Neural crest cell (in vitro differentiated cells): ENCODE data around the gene TREX2. TPM values are rescaled to one million over a fixed set of nuclear protein-coding genes. Genes with fewer than 3 reads are reported as not detected.

Experiments used
- DNase-seq: peaks from one replicate; pipeline ENCODE4 v3.0.0; 2021; ENCODE audit warnings: low read depth, mixed read lengths, low spot score
- H3K27ac Mint-ChIP-seq: one replicate; pipeline ENCODE4 v1.8.0; 2021; ENCODE audit warnings: mild to moderate bottlenecking, mixed read lengths; ENCODE audit not compliant: unreplicated experiment
- H3K27me3 Mint-ChIP-seq: 2 replicates; pipeline ENCODE4 v1.8.0; 2021; ENCODE audit warnings: low read depth, mild to moderate bottlenecking, mixed read lengths
- H3K36me3 Mint-ChIP-seq: 2 replicates; pipeline ENCODE4 v1.8.0; 2021; ENCODE audit warnings: low read depth, mild to moderate bottlenecking, mixed read lengths
- H3K4me1 Mint-ChIP-seq: 2 replicates; pipeline ENCODE4 v1.8.0; 2021; ENCODE audit warnings: mixed read lengths
- H3K4me3 Mint-ChIP-seq: one replicate; pipeline ENCODE4 v1.8.0; 2021; ENCODE audit warnings: mild to moderate bottlenecking, mixed read lengths
- H3K9me3 Mint-ChIP-seq: 2 replicates; pipeline ENCODE4 v1.8.0; 2021; ENCODE audit warnings: mixed read lengths
- CTCF ChIP-seq: fragments of 200-600 bp; sonication (generic); conservative IDR thresholded peaks from 2 replicates; pipeline ENCODE4 v1.5.0; 2021; ENCODE audit warnings: antibody characterized with exemption, mild to moderate bottlenecking
- total RNA-seq: library from RNA; stranded (reverse); gene quantifications from 2 replicates; pipeline ENCODE4 v1.2.1, GENCODE V29; 2021

The TREX2 gene
- total RNA-seq, 1 donor from 2014 or later: 0.77 TPM

- Mint-ChIP-seq H3K27ac (peak overlapping the region; percentile 83), H3K36me3 (no peaks in the 10 kb centered on the region), H3K4me1 (peaks cover 4% of the 10 kb centered on the region), H3K27me3 (no peaks in the 10 kb centered on the region), H3K9me3 (no peaks in the 10 kb centered on the region), H3K4me3 (no peak overlapping the region)
- DNase-seq: no peak
- no peak for TF ChIP-seq CTCF
These were observed 1.7 kb upstream of the TREX2 start for GRCh38 chrX:153447581-153447960.

GRCh38 chrX:153446950-153447580 lies 1.2 kb upstream of the TREX2 start:
- TF ChIP-seq CTCF: no peak
- no peak for DNase-seq
- H3K27ac Mint-ChIP-seq: peak overlapping the region; percentile 12
- no peak overlapping the region for H3K4me3 Mint-ChIP-seq
- H3K36me3 Mint-ChIP-seq: no peaks in the 10 kb centered on the region
- H3K27me3 Mint-ChIP-seq: no peaks in the 10 kb centered on the region
- H3K4me1 Mint-ChIP-seq: peaks cover 4% of the 10 kb centered on the region
- no peaks in the 10 kb centered on the region for H3K9me3 Mint-ChIP-seq

GRCh38 chrX:153446636-153446936 lies 730 bp upstream of the TREX2 start:
- Mint-ChIP-seq H3K4me3 (no peak overlapping the region), H3K9me3 (no peaks in the 10 kb centered on the region), H3K36me3 (no peaks in the 10 kb centered on the region), H3K27me3 (no peaks in the 10 kb centered on the region), H3K4me1 (peaks cover 4% of the 10 kb centered on the region), H3K27ac (no peak overlapping the region)
- no peak for DNase-seq
- no peak for TF ChIP-seq CTCF

DNA sequence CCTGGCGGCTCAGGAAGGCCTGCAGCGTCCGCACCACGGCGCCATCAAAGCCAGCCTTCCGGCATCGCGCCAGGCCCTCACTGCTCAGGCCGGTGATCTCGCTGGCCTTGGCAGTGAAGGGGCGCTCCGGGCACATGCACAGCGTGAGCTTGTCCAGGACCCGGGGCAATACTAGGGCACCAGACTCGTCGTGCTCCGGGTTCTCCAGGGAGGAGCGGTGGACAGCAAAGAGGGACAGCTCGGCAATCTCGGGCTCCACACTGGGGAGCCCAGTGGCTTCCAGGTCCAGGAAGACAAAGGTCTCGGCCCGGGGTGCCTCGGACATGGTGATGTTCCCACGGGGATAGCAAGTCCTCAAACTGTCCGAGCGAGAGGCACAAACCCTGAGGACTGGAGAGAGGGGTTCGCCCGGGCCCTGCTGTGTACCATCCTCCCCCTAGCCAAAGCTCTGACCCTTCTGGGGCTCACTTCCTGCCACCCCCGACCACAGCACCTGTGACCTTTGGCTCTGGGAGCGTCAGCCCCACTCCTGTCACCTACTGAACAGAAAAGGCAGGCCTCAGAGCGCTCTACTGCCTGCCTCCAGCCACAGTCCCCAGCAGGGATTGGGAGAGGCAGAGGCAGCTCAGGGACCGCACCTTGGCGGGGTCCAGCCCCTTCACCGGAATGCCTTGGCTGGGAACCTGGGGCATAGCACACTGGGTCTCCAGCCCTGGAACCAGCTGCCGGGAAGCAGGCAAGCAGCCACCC lies 575 bp downstream of the TREX2 start:
- DNase-seq: no peak
- no peaks in the 10 kb centered on the region for H3K9me3 Mint-ChIP-seq
- H3K4me1 Mint-ChIP-seq: peaks cover 4% of the 10 kb centered on the region
- no peak overlapping the region for H3K4me3 Mint-ChIP-seq
- H3K36me3 Mint-ChIP-seq: no peaks in the 10 kb centered on the region
- H3K27ac Mint-ChIP-seq: no peak overlapping the region
- no peak for TF ChIP-seq CTCF
- peaks cover 2% of the 10 kb centered on the region for H3K27me3 Mint-ChIP-seq

GRCh38 chrX:153444333-153445011 lies 1.4 kb downstream of the TREX2 start:
- peaks cover 8% of the 10 kb centered on the region for H3K27me3 Mint-ChIP-seq
- H3K4me3 Mint-ChIP-seq: no peak overlapping the region
- H3K9me3 Mint-ChIP-seq: peaks cover 4% of the 10 kb centered on the region
- H3K27ac Mint-ChIP-seq: no peak overlapping the region
- DNase-seq: no peak
- H3K4me1 Mint-ChIP-seq: peaks cover 4% of the 10 kb centered on the region
- TF ChIP-seq CTCF: no peak
- H3K36me3 Mint-ChIP-seq: peaks cover 3% of the 10 kb centered on the region
